Stimulated activated naive CD8-positive, alpha-beta T cell treated with anti-CD3 and anti-CD28 coated beads, Interleukin-15, amount 100 ng/mL, for 72 hours (primary cell): Measurements from ENCODE around the gene RPS6KB1.
"Not testable (repeated sequence)": the region's sequence is repeated elsewhere in the genome, so short reads cannot be mapped to it uniquely, and the experiment has no call there.

ENCODE experiments used
- ATAC-seq: fragments of 150-1000 bp; cut with Tn5 transposase; 2 replicates; pipeline ENCODE4 v1.10.0; 2021; ENCODE audit warnings: mild to moderate bottlenecking, moderate library complexity
- DNase-seq, 2 donors: peaks; one replicate each; pipeline ENCODE4 v3.0.0; 2021 to 2022
- H3K27ac Mint-ChIP-seq, 2 donors: one replicate each; pipeline ENCODE4 v1.8.0; 2022; ENCODE audit warnings: mild to moderate bottlenecking in 2 of 2, mixed read lengths in 2 of 2, moderate library complexity in 2 of 2
- H3K27me3 Mint-ChIP-seq: one replicate; pipeline ENCODE4 v1.8.0; 2022; ENCODE audit warnings: mixed read lengths
- H3K4me1 Mint-ChIP-seq: one replicate; pipeline ENCODE4 v1.8.0; 2022; ENCODE audit warnings: mild to moderate bottlenecking, mixed read lengths
- H3K4me3 Mint-ChIP-seq, 2 donors: one replicate each; pipeline ENCODE4 v1.8.0; 2022; ENCODE audit warnings: mild to moderate bottlenecking in 2 of 2, mixed read lengths in 2 of 2, moderate library complexity in 1 of 2
- H3K9me3 Mint-ChIP-seq, 2 donors: one replicate each; pipeline ENCODE4 v1.8.0; 2022; ENCODE audit warnings: mixed read lengths in 2 of 2

The RPS6KB1 gene

GRCh38 chr17:59954856-59955255 is 61.9 kb downstream of the RPS6KB1 start:
- DNase-seq: no peak
- H3K27me3 Mint-ChIP-seq: no peaks in the 10 kb centered on the region
- H3K27ac Mint-ChIP-seq: no peak overlapping the region
- no peak for ATAC-seq
- no peaks in the 10 kb centered on the region for H3K9me3 Mint-ChIP-seq
- peaks cover 10% of the 10 kb centered on the region for H3K4me1 Mint-ChIP-seq
- no peak overlapping the region for H3K4me3 Mint-ChIP-seq

DNA sequence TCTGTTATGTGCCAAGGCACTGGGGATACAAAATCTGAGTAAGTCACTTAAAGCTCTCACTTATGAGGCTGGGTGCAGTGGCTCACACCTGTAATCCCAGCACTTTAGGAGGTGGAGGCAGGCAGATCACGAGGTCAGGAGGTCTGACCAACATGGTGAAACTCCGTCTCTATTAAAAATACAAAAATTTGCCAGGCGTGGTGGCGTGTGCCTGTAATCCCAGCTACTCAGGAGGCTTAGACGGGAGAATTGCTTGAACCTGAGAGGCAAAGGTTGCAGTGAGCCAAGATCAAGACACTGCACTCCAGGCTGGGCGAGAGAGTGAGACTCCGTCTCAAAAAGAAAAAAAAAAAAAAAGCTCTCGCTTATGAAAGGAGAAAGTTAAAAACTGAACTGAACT is 66.7 kb downstream of the RPS6KB1 start:
- not testable (repeated sequence) for H3K9me3 Mint-ChIP-seq, DNase-seq, H3K27me3 Mint-ChIP-seq, ATAC-seq, H3K4me3 Mint-ChIP-seq
- Mint-ChIP-seq H3K27ac (peak overlapping the region in 1 of 2 donors; percentile 36), H3K4me1 (peaks cover 23% of the 10 kb centered on the region)

- Mint-ChIP-seq H3K27ac (no peak overlapping the region), H3K27me3 (no peaks in the 10 kb centered on the region), H3K4me3 (peak overlapping the region in 1 of 2 donors; percentile 97), H3K4me1 (peaks cover 28% of the 10 kb centered on the region), H3K9me3 (no peaks in the 10 kb centered on the region)
- no peak for ATAC-seq
- DNase-seq: no peak
Measured at GRCh38 chr17:59962739-59963318, 69.9 kb downstream of the RPS6KB1 start.

- H3K9me3 Mint-ChIP-seq: no peaks in the 10 kb centered on the region
- ATAC-seq: peak; percentile 76
- peak overlapping the region; percentile 97 to 99 for H3K27ac Mint-ChIP-seq
- peak in 1 of 2 donors; percentile 54 for DNase-seq
- H3K4me1 Mint-ChIP-seq: peaks cover 24% of the 10 kb centered on the region
- no peaks in the 10 kb centered on the region for H3K27me3 Mint-ChIP-seq
- peak overlapping the region; percentile 79 to 97 for H3K4me3 Mint-ChIP-seq
Measured at GRCh38 chr17:59963738-59964481, 71.0 kb downstream of the RPS6KB1 start.

DNA sequence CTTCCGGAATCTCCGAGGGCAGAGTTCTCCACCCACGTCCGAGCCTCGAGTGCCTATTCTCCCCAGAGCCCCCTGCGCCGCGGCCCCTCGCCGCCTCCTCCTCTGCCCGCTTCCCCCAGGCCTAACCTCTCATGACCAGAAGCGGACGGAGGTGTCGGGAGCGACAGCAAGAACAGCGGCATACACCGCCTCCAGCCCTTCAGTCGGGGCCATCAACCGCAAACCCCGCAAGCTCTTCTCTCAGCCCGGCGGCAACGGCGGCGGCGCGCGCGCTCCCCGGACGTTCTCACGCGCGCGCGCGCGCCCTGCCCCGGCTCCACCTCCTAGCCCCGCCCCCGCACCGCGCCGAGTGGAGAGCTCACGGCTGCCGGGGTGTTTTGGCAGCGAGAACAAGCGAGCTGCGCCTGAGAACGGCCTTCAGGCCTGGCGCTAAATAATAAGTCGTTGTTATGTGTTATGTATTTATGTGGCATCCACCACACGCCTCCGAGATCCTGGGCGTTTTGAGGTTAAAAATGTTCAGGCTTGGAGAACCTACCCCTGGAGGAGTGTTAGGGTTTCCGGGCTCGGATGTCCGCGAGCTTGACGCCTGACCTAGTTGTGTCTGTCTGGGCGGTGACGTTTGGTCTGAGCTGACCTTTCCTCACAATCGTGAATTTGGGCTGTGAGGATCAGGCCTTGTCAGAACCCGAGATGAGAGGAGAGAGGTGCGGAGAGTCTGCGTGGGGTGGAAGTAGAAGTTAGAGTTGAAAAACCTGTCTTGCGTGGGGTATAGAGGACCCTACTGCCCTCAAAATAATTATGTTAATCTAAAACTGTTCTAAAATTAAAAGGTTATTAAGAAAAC is 71.8 kb downstream of the RPS6KB1 start, which contains the start of gene RNFT1:
Gene RNFT1 (minus strand): TSS at position 259 of the 847 bp plus-strand sequence. CDS start 77 bp downstream, at position 182.
- peak; percentile 89 for DNase-seq
- peak; percentile 89 for ATAC-seq
- no peaks in the 10 kb centered on the region for H3K27me3 Mint-ChIP-seq
- H3K4me1 Mint-ChIP-seq: peaks cover 18% of the 10 kb centered on the region
- H3K9me3 Mint-ChIP-seq: no peaks in the 10 kb centered on the region
- H3K4me3 Mint-ChIP-seq: peak within 1 kb of the TSS; percentile 79 to 97
- H3K27ac Mint-ChIP-seq: peak within 1 kb of the TSS; percentile 97 to 99

DNA sequence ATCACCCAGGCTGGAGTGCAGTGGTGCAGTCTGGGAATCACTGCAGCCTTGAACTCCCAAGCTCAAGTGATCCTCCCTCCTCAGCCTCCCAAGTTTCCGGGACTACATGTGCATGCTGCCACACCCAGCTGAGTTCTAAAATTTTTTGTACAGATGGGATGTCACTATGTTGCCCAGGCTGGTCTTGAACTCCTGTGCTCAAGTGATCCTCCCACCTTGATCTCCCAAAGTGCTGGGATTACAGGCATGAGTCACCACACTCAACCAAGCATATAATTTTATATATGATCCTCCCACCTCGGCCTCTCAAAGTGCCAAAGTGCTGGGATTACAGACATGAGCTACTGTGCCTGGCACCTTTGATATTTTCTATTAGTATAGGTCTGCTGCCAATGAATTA is 78.8 kb downstream of the RPS6KB1 start:
- not testable (repeated sequence) for H3K4me3 Mint-ChIP-seq, ATAC-seq

GRCh38 chr17:59972778-59973177 is 79.9 kb downstream of the RPS6KB1 start:
- DNase-seq (no peak), ATAC-seq (no peak)
- Mint-ChIP-seq H3K27ac (no peak overlapping the region), H3K9me3 (no peaks in the 10 kb centered on the region), H3K4me1 (no peaks in the 10 kb centered on the region), H3K4me3 (no peak overlapping the region), H3K27me3 (no peaks in the 10 kb centered on the region)

More for the DNA sequence above, 78.8 kb downstream of the RPS6KB1 start:
- H3K9me3 Mint-ChIP-seq, DNase-seq, H3K4me1 Mint-ChIP-seq, H3K27me3 Mint-ChIP-seq, H3K27ac Mint-ChIP-seq: not testable (repeated sequence)

GRCh38 chr17:59973483-59973882 is 80.6 kb downstream of the RPS6KB1 start:
- not testable (repeated sequence) for H3K9me3 Mint-ChIP-seq, H3K27me3 Mint-ChIP-seq, DNase-seq, H3K4me1 Mint-ChIP-seq, H3K27ac Mint-ChIP-seq, ATAC-seq, H3K4me3 Mint-ChIP-seq

GRCh38 chr17:59975166-59975565 is 82.2 kb downstream of the RPS6KB1 start:
- not testable (repeated sequence) for H3K4me1 Mint-ChIP-seq, H3K9me3 Mint-ChIP-seq, H3K27me3 Mint-ChIP-seq, H3K27ac Mint-ChIP-seq, ATAC-seq, DNase-seq, H3K4me3 Mint-ChIP-seq

- not testable (repeated sequence) for ATAC-seq, H3K27ac Mint-ChIP-seq, DNase-seq, H3K4me3 Mint-ChIP-seq, H3K27me3 Mint-ChIP-seq, H3K4me1 Mint-ChIP-seq, H3K9me3 Mint-ChIP-seq
Measured at GRCh38 chr17:59996608-59997007, 103.7 kb downstream of the RPS6KB1 start.
